HG03521 (cell line): Measurements from ENCODE around the gene CDH8.
"Not testable (repeated sequence)": the region's sequence is repeated elsewhere in the genome, so short reads cannot be mapped to it uniquely, and the experiment has no call there.

Experiments used
- ATAC-seq: cut with Tn5 transposase; IDR thresholded peaks from one replicate; pipeline ENCODE4 v1.9.1; 2021; ENCODE audit warnings: mild to moderate bottlenecking, moderate library complexity; ENCODE audit not compliant: unreplicated experiment

CDH8 gene

GRCh38 chr16:61871837-61872777 lies 164.1 kb downstream of the CDH8 start:
- ATAC-seq, result no peak

- no peak for ATAC-seq
Measured at GRCh38 chr16:61862221-61863155, 173.8 kb downstream of the CDH8 start.

GRCh38 chr16:61858988-61859387 lies 177.2 kb downstream of the CDH8 start:
- no peak for ATAC-seq

- ATAC-seq, result no peak
Measured at GRCh38 chr16:61842666-61843065, 193.6 kb downstream of the CDH8 start.

GRCh38 chr16:61836804-61837393 lies 199.3 kb downstream of the CDH8 start:
- no peak for ATAC-seq

GRCh38 chr16:61834082-61834481 lies 202.2 kb downstream of the CDH8 start:
- no peak for ATAC-seq

GRCh38 chr16:61831351-61831917 lies 204.8 kb downstream of the CDH8 start:
- no peak for ATAC-seq

GRCh38 chr16:61829631-61830030 lies 206.6 kb downstream of the CDH8 start:
- no peak for ATAC-seq

- no peak for ATAC-seq
Measured at GRCh38 chr16:61823326-61823725, 212.9 kb downstream of the CDH8 start.

GRCh38 chr16:61820820-61821219 lies 215.4 kb downstream of the CDH8 start:
- no peak for ATAC-seq

GRCh38 chr16:61820398-61820797 lies 215.8 kb downstream of the CDH8 start:
- no peak for ATAC-seq

- no peak for ATAC-seq
Measured at GRCh38 chr16:61818850-61819249, 217.4 kb downstream of the CDH8 start.

- ATAC-seq, result no peak
Measured at GRCh38 chr16:61817583-61818278, 218.5 kb downstream of the CDH8 start.

- ATAC-seq, result no peak
Measured at GRCh38 chr16:61814726-61815347, 221.4 kb downstream of the CDH8 start.

- no peak for ATAC-seq
Measured at GRCh38 chr16:61813339-61813738, 222.9 kb downstream of the CDH8 start.

- no peak for ATAC-seq
Measured at GRCh38 chr16:61812251-61812650, 224.0 kb downstream of the CDH8 start.

GRCh38 chr16:61807551-61807950 lies 228.7 kb downstream of the CDH8 start:
- no peak for ATAC-seq

- not testable (repeated sequence) for ATAC-seq
Measured at GRCh38 chr16:61801217-61801616, 235.0 kb downstream of the CDH8 start.

GRCh38 chr16:61798741-61799140 lies 237.5 kb downstream of the CDH8 start:
- no peak for ATAC-seq
